PC-3 (cell line): Measurements from ENCODE around the gene TMEM106B. TPM values are rescaled to one million over a fixed set of nuclear protein-coding genes. Genes with fewer than 3 reads are reported as not detected.

Experiments
- ATAC-seq: fragments of 200-7000 bp; cut with Tn5 transposase; 2 replicates; pipeline ENCODE4 v1.9.1; 2020; ENCODE audit warnings: mild to moderate bottlenecking, moderate library complexity
- BruUV-seq: library from RNA; stranded (reverse); fragments of 400-500 nt; replicated peaks from 2 replicates; lab custom pipeline; 2021; lab: Mats Ljungman, UMichigan
- CTCF ChIA-PET: fragments of 300-600 bp; sonication (Branson Sonifier 250); formaldehyde crosslinking; loops from one replicate; lab custom pipeline; 2022; ENCODE audit warnings: antibody characterized with exemption; lab: Charles Lee
- POLR2A ChIA-PET: fragments of 300-600 bp; sonication (Branson Sonifier 250); formaldehyde crosslinking; loops from one replicate; lab custom pipeline; 2022; ENCODE audit warnings: antibody characterized with exemption; ENCODE audit not compliant: unreplicated experiment; lab: Charles Lee
- DNase-seq: peaks from one replicate; pipeline ENCODE4 v3.0.0-alpha.2; 2015
- H2AFZ ChIP-seq: fragments of 300-600 bp; sonication (generic); 2 replicates; pipeline ENCODE4 v1.6.0; 2016; ENCODE audit warnings: antibody characterized with exemption, low read length
- H3F3A ChIP-seq: fragments of 300-600 bp; sonication (generic); one replicate; pipeline ENCODE4 v1.6.0; 2017; ENCODE audit warnings: antibody characterized with exemption, low read length, control low read depth, mild to moderate bottlenecking; ENCODE audit not compliant: unreplicated experiment
- H3K27ac ChIP-seq: fragments of 300-600 bp; sonication (generic); 2 replicates; pipeline ENCODE4 v1.5.1; 2016; ENCODE audit warnings: mild to moderate bottlenecking, low read length
- H3K27me3 ChIP-seq: fragments of 300-600 bp; sonication (generic); 2 replicates; pipeline ENCODE4 v1.6.1; 2016; ENCODE audit warnings: low read length, mixed read lengths
- H3K36me3 ChIP-seq: fragments of 300-600 bp; sonication (generic); 2 replicates; pipeline ENCODE4 v1.6.1; 2016; ENCODE audit warnings: low read depth, mixed run types, low read length, mixed read lengths
- H3K4me1 ChIP-seq: fragments of 300-600 bp; sonication (generic); 2 replicates; pipeline ENCODE4 v1.5.1; 2016; ENCODE audit warnings: low read length; ENCODE audit not compliant: insufficient read depth
- H3K4me2 ChIP-seq: fragments of 300-600 bp; sonication (generic); 2 replicates; pipeline ENCODE4 v1.6.0; 2016; ENCODE audit warnings: low read length
- H3K4me3 ChIP-seq: fragments of 300-600 bp; sonication (generic); 2 replicates; pipeline ENCODE4 v1.5.1; 2016; ENCODE audit warnings: mild to moderate bottlenecking, low read length, mixed read lengths
- H3K79me2 ChIP-seq: fragments of 300-600 bp; sonication (generic); 2 replicates; pipeline ENCODE4 v1.6.1; 2017; ENCODE audit warnings: low read length, mixed read lengths
- H3K9ac ChIP-seq: fragments of 300-600 bp; sonication (generic); 2 replicates; pipeline ENCODE4 v1.6.0; 2016; ENCODE audit warnings: mild to moderate bottlenecking, low read length
- H3K9me2 ChIP-seq: fragments of 300-600 bp; sonication (generic); replicated peaks from 2 replicates; pipeline ENCODE4 v1.6.1; 2016; ENCODE audit warnings: mixed run types, low read length, mixed read lengths
- H3K9me3 ChIP-seq: fragments of 300-600 bp; sonication (generic); 2 replicates; pipeline ENCODE4 v1.6.1; 2016; ENCODE audit warnings: low read length, mixed read lengths
- H4K20me1 ChIP-seq: fragments of 300-600 bp; sonication (generic); 2 replicates; pipeline ENCODE4 v1.6.1; 2016; ENCODE audit warnings: low read length, mixed read lengths
- EZH2 ChIP-seq: fragments of 300-600 bp; sonication (generic); IDR thresholded peaks from one replicate; pipeline ENCODE4 v1.6.1; 2017; ENCODE audit warnings: antibody characterized with exemption, mild to moderate bottlenecking, low read length; ENCODE audit not compliant: unreplicated experiment
- EZH2phosphoT487 ChIP-seq: fragments of 300-600 bp; sonication (generic); IDR thresholded peaks from 2 replicates; pipeline ENCODE4 v1.6.1; 2018; ENCODE audit warnings: mild to moderate bottlenecking, antibody characterized with exemption, low read length, borderline replicate concordance
- intact Hi-C: fragments of 100-400 bp; cut with micrococcal nuclease; formaldehyde crosslinking; loops from 2 replicates; pipeline ENCODE4 v1.9.0; 2023
- total RNA-seq: library from RNA; depleted of rRNA; stranded (reverse); fragments of >200 nt; gene quantifications from 2 replicates; pipeline ENCODE4 v1.2.3, GENCODE V29; 2014
- TF ChIP-seq, protein P1 (sequence below): fragments of 300-600 bp; sonication (generic); conservative IDR thresholded peaks from 2 replicates; pipeline ENCODE4 v1.5.1; 2017; ENCODE audit warnings: antibody characterized with exemption, low read depth, mild to moderate bottlenecking, low read length

Gene TMEM106B
- total RNA-seq, 1 experiment from 2014 or later, result 41.6 TPM

DNA sequence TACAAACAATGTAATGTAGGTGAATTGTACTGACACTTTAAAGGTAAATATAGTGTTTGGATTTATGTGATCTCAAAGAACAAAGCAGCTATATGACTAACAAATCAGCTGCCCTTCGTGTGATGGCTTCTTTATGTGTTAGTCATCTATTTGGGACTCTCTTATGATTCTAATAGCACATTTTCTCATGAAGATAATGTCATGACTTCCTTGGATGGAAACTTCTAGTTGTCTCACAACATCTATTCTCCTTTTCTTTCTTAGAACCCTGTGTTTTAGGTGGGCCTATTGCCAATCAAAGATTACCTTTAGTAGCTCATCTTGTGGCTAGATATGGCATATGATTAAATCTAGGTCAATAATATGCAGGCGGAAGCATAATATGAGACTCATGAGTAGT lies 45.0 kb downstream of the TMEM106B start:
- no TSS peak for BruUV-seq
- no peaks in the 10 kb centered on the region for H3K9me3 ChIP-seq
- peak overlapping the region; percentile 43 for H3K27ac ChIP-seq
- no peaks in the 10 kb centered on the region for H3K27me3 ChIP-seq
- intact Hi-C loops, result no loop called here
- no peaks in the 10 kb centered on the region for H4K20me1 ChIP-seq
- H3K79me2 ChIP-seq, result no peaks in the 10 kb centered on the region
- DNase-seq (peak; percentile 43), ATAC-seq (peak; percentile 95)
- peaks cover 12% of the 10 kb centered on the region; the same call in 1 of the 2 replicates for H3K4me1 ChIP-seq
- no peaks in the 10 kb centered on the region for H3K9me2 ChIP-seq
- H3F3A ChIP-seq, result no peaks in the 10 kb centered on the region
- no peaks in the 10 kb centered on the region for H3K36me3 ChIP-seq
- H3K4me3 ChIP-seq, result no peak overlapping the region
- ChIA-PET CTCF (no interaction called here), POLR2A (interaction anchor here (0.6 kb wide), 1 partner anchor 45 kb away, joined by 10 read pairs; the partner anchor contains the start of gene TMEM106B)
- no peak overlapping the region for H3K9ac ChIP-seq
- H2AFZ ChIP-seq, result no peak overlapping the region
- TF ChIP-seq, protein P1, sequence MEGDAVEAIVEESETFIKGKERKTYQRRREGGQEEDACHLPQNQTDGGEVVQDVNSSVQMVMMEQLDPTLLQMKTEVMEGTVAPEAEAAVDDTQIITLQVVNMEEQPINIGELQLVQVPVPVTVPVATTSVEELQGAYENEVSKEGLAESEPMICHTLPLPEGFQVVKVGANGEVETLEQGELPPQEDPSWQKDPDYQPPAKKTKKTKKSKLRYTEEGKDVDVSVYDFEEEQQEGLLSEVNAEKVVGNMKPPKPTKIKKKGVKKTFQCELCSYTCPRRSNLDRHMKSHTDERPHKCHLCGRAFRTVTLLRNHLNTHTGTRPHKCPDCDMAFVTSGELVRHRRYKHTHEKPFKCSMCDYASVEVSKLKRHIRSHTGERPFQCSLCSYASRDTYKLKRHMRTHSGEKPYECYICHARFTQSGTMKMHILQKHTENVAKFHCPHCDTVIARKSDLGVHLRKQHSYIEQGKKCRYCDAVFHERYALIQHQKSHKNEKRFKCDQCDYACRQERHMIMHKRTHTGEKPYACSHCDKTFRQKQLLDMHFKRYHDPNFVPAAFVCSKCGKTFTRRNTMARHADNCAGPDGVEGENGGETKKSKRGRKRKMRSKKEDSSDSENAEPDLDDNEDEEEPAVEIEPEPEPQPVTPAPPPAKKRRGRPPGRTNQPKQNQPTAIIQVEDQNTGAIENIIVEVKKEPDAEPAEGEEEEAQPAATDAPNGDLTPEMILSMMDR, result no peak
- TF ChIP-seq EZH2 (no peak), EZH2phosphoT487 (no peak)
- H3K4me2 ChIP-seq, result 0 out of 2 replicates have a peak overlapping the region, but pooled peaks have one; percentile 11

DNA sequence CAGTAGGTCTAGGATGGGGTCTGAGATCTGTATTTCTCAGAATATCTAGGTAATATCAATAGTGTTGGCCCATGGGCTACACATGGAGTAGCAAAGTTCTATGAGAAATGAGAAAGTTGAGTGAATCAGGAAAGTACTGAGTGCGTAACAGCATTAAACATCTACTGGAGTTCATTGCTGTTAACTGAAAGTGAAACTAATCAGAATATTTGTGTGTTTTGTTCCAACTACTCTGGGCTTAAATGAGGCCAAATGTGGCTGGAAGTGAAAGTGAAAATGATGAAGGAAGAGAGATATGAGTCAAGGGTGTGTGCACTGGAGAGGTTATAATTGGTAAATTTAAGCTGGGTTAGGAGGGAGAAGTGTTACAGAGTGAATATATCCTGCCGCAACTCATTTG lies 46.5 kb downstream of the TMEM106B start:
- CTCF ChIA-PET, result no interaction called here
- DNase-seq (peak; percentile 15), ATAC-seq (peak; percentile 16; the same call in 1 of the 2 replicates)
- Histone ChIP-seq H2AFZ (no peak overlapping the region), H3K79me2 (no peaks in the 10 kb centered on the region), H3K9ac (no peak overlapping the region), H3K4me2 (0 out of 2 replicates have a peak overlapping the region, but pooled peaks have one; percentile 3), H3K4me3 (no peak overlapping the region), H3K9me2 (no peaks in the 10 kb centered on the region), H3K27ac (no peak overlapping the region), H3K4me1 (peaks cover 12% of the 10 kb centered on the region; the same call in 1 of the 2 replicates), H3K36me3 (no peaks in the 10 kb centered on the region), H3K9me3 (no peaks in the 10 kb centered on the region), H3F3A (no peaks in the 10 kb centered on the region), H3K27me3 (no peaks in the 10 kb centered on the region), H4K20me1 (no peaks in the 10 kb centered on the region)
- no TSS peak for BruUV-seq
- TF ChIP-seq EZH2phosphoT487 (no peak), EZH2 (no peak)
- TF ChIP-seq, protein P1, result no peak
- POLR2A ChIA-PET, result no interaction called here
- intact Hi-C loops, result no loop called here

DNA sequence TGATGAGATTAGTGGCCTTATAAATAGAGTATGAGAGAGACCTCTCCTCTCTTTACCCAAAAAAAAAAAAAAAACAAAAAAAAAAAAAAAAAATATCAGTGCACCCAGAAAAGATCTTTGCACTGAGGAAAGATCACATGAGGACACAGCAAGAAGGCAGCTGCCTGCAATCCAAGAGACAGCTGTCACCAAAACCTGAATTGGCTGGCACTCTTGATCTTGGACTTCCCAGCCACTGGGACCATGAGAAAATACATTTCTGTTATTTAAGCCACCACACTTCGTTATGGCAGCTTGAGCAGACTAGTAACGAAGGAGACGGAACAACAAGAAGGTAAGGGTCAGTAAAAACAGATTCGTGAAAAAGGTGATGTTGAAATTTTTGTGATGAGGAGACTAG lies 47.0 kb downstream of the TMEM106B start:
- Histone ChIP-seq H4K20me1 (no peaks in the 10 kb centered on the region), H3K36me3 (no peaks in the 10 kb centered on the region), H3F3A (no peaks in the 10 kb centered on the region), H3K9ac (no peak overlapping the region), H3K9me2 (no peaks in the 10 kb centered on the region), H3K4me1 (peaks cover 12% of the 10 kb centered on the region; the same call in 1 of the 2 replicates), H3K9me3 (no peaks in the 10 kb centered on the region), H3K4me3 (no peak overlapping the region), H3K27ac (no peak overlapping the region), H2AFZ (no peak overlapping the region), H3K4me2 (no peak overlapping the region), H3K27me3 (no peaks in the 10 kb centered on the region), H3K79me2 (no peaks in the 10 kb centered on the region)
- TF ChIP-seq, protein P1, result no peak
- TF ChIP-seq EZH2, result no peak
- no peak for TF ChIP-seq EZH2phosphoT487
- POLR2A ChIA-PET, result no interaction called here
- BruUV-seq, result no TSS peak
- intact Hi-C loops, result no loop called here
- CTCF ChIA-PET, result no interaction called here
- DNase-seq (no peak), ATAC-seq (no peak)
